HCT116 (cell line): ENCODE results near the gene IFITM1. TPM values are rescaled to one million over a fixed set of nuclear protein-coding genes. Genes with fewer than 3 reads are reported as not detected.
"Not testable (repeated sequence)": the region's sequence is repeated elsewhere in the genome, so short reads cannot be mapped to it uniquely, and the experiment has no call there.

Experiments
- ATAC-seq: fragments of 200-7000 bp; cut with Tn5 transposase; 2 replicates; pipeline ENCODE4 v1.9.1; 2020; ENCODE audit warnings: mild to moderate bottlenecking, moderate library complexity
- BruUV-seq: library from RNA; stranded (reverse); fragments of 400-500 nt; replicated peaks from 2 replicates; lab custom pipeline; 2021; lab: Mats Ljungman, UMichigan
- CTCF ChIA-PET: fragments of 300-600 bp; sonication (Branson Sonifier 250); formaldehyde crosslinking; loops from one replicate; lab custom pipeline; 2021; ENCODE audit warnings: antibody characterized with exemption; lab: Charles Lee
- POLR2A ChIA-PET: fragments of 300-600, 350-600 bp; sonication (Branson Sonifier 250); formaldehyde crosslinking; loops from one replicate; lab custom pipeline; 2021; ENCODE audit warnings: antibody characterized with exemption; lab: Charles Lee
- RAD21 ChIA-PET, 2 experiments: fragments of 300-600 bp; sonication (Branson Sonifier 250); formaldehyde crosslinking; loops; one replicate each; lab custom pipeline; 2023; ENCODE audit warnings: low total read pairs in 2 of 2; ENCODE audit not compliant: uncharacterized antibody in 2 of 2, unreplicated experiment in 2 of 2, low non-redundant PET in 1 of 2; lab: Charles Lee
- DNase-seq: peaks from one replicate; pipeline ENCODE4 v3.0.0-alpha.2; 2010; ENCODE audit warnings: low read depth, low spot score
- H2AFZ ChIP-seq: fragments of 200-600 bp; shearing (Covaris generic), sonication (generic); 2 replicates; pipeline ENCODE4 v1.6.1; 2017; ENCODE audit warnings: low read depth, mixed run types, mixed read lengths, antibody characterized with exemption, low read length; ENCODE audit not compliant: poor library complexity, severe bottlenecking
- H3K27ac ChIP-seq: 2 replicates; pipeline ENCODE4 v1.5.1; 2012; ENCODE audit warnings: low read depth, low read length
- H3K27me3 ChIP-seq: fragments of 200-600 bp; sonication (generic); 2 replicates; pipeline ENCODE4 v1.6.1; 2016; ENCODE audit warnings: mixed run types, low read length, mixed read lengths; ENCODE audit not compliant: insufficient read depth
- H3K36me3 ChIP-seq, 2 experiments: fragments of 200-500 bp in 1 of 2; fragments of 200-600 bp in 1 of 2; sonication (Bioruptor generic) in 1 of 2; sonication (generic) in 1 of 2; 2 replicates each; pipeline versions ENCODE4 v1.5.1 to v1.6.1; 2014 to 2016; ENCODE audit warnings: low read length in 2 of 2, inconsistent platforms in 1 of 2, mixed read lengths in 1 of 2, mixed run types in 1 of 2; ENCODE audit not compliant: insufficient read depth in 2 of 2, control insufficient read depth in 1 of 2
- H3K4me1 ChIP-seq, 2 experiments: fragments of 200-600 bp in 1 of 2; sonication (generic) in 1 of 2; 2 replicates each; pipeline versions ENCODE4 v1.5.1 to v1.6.1; 2012 to 2017; ENCODE audit warnings: low read length in 2 of 2, inconsistent platforms in 1 of 2, mild to moderate bottlenecking in 1 of 2, mixed read lengths in 1 of 2, mixed run types in 1 of 2, moderate library complexity in 1 of 2; ENCODE audit not compliant: insufficient read depth in 2 of 2, control insufficient read depth in 1 of 2
- H3K4me2 ChIP-seq: fragments of 200-600 bp; sonication (generic); 2 replicates; pipeline ENCODE4 v1.6.1; 2017; ENCODE audit warnings: mixed run types, low read length, mixed read lengths
- H3K4me3 ChIP-seq, 2 experiments: fragments of 200-600 bp in 1 of 2; sonication (generic) in 1 of 2; replicated peaks in 1 of 2; 2 replicates each; pipeline ENCODE4 v1.5.1; 2011 to 2016; ENCODE audit warnings: low read length in 2 of 2, control low read depth in 1 of 2, low read depth in 1 of 2, mild to moderate bottlenecking in 1 of 2, mixed read lengths in 1 of 2, mixed run types in 1 of 2
- H3K79me2 ChIP-seq: fragments of 200-600 bp; sonication (generic); 2 replicates; pipeline ENCODE4 v1.6.1; 2017; ENCODE audit warnings: mild to moderate bottlenecking, mixed run types, low read length, moderate library complexity, mixed read lengths; ENCODE audit not compliant: insufficient read depth
- H3K9ac ChIP-seq: fragments of 200-600 bp; sonication (generic); 2 replicates; pipeline ENCODE4 v1.6.1; 2016; ENCODE audit warnings: low read length, mixed read lengths
- H3K9me2 ChIP-seq: fragments of 200-600 bp; sonication (generic), shearing (Covaris generic); 2 replicates; pipeline ENCODE4 v1.6.1; 2017; ENCODE audit warnings: mixed run types, mild to moderate bottlenecking, moderate library complexity; ENCODE audit not compliant: insufficient read depth
- H3K9me3 ChIP-seq, 2 experiments: fragments of 200-500 bp in 1 of 2; fragments of 200-600 bp in 1 of 2; sonication (Bioruptor generic) in 1 of 2; sonication (generic) in 1 of 2; 2 replicates each; pipeline ENCODE4 v1.6.1; 2014 to 2017; ENCODE audit warnings: low read length in 2 of 2, mixed read lengths in 2 of 2, inconsistent platforms in 1 of 2, low read depth in 1 of 2, mild to moderate bottlenecking in 1 of 2, mixed run types in 1 of 2, moderate library complexity in 1 of 2; ENCODE audit not compliant: control insufficient read depth in 1 of 2, insufficient read depth in 1 of 2
- H4K20me1 ChIP-seq: fragments of 200-600 bp; sonication (generic), shearing (Covaris generic); 2 replicates; pipeline ENCODE4 v1.6.1; 2017; ENCODE audit warnings: mixed run types, mild to moderate bottlenecking, moderate library complexity; ENCODE audit not compliant: insufficient read depth
- CBX3 ChIP-seq: IDR thresholded peaks from 2 replicates; pipeline ENCODE4 v1.6.1; 2012; ENCODE audit warnings: low read depth
- EGR1 ChIP-seq: IDR thresholded peaks from 2 replicates; pipeline ENCODE4 v1.6.1; 2012; ENCODE audit warnings: low read depth
- ELF1 ChIP-seq: IDR thresholded peaks from 2 replicates; pipeline ENCODE4 v1.6.1; 2012; ENCODE audit warnings: low read depth, borderline replicate concordance
- EZH2 ChIP-seq: fragments of 200-600 bp; sonication (generic); IDR thresholded peaks from 2 replicates; pipeline ENCODE4 v1.6.1; 2017; ENCODE audit warnings: antibody characterized with exemption, mixed run types
- EZH2phosphoT487 ChIP-seq: fragments of 200-600 bp; IDR thresholded peaks from 2 replicates; pipeline ENCODE4 v1.6.1; 2018; ENCODE audit warnings: antibody characterized with exemption, borderline replicate concordance
- POLR2A ChIP-seq: IDR thresholded peaks from 2 replicates; pipeline ENCODE4 v1.7.0; 2011; ENCODE audit warnings: borderline replicate concordance; ENCODE audit not compliant: insufficient read depth, insufficient read length; ENCODE audit errors: extremely low read depth
- POLR2AphosphoS5 ChIP-seq: IDR thresholded peaks from 2 replicates; pipeline ENCODE4 v1.6.1; 2011; ENCODE audit warnings: mild to moderate bottlenecking, low read depth, low read length, moderate library complexity
- SP1 ChIP-seq: IDR thresholded peaks from 2 replicates; pipeline ENCODE4 v1.6.1; 2012; ENCODE audit warnings: low read depth
- ZFX ChIP-seq: fragments of 450-650 bp; IDR thresholded peaks from 2 replicates; pipeline ENCODE4 v1.6.1; 2017
- intact Hi-C: fragments of 100-400 bp; cut with micrococcal nuclease; formaldehyde crosslinking; loops from 2 replicates; pipeline ENCODE4 v1.10.0; 2022
- total RNA-seq: library from RNA; stranded (reverse); gene quantifications from one replicate; pipeline ENCODE4 v1.2.1, GENCODE V29; 2021; ENCODE audit not compliant: unreplicated experiment
- TF ChIP-seq, protein P1 (sequence below): IDR thresholded peaks from 2 replicates; pipeline ENCODE4 v1.6.1; 2012; ENCODE audit warnings: low read depth

IFITM1 gene
- total RNA-seq, 1 experiment from 2014 or later, result 6.1 TPM

DNA sequence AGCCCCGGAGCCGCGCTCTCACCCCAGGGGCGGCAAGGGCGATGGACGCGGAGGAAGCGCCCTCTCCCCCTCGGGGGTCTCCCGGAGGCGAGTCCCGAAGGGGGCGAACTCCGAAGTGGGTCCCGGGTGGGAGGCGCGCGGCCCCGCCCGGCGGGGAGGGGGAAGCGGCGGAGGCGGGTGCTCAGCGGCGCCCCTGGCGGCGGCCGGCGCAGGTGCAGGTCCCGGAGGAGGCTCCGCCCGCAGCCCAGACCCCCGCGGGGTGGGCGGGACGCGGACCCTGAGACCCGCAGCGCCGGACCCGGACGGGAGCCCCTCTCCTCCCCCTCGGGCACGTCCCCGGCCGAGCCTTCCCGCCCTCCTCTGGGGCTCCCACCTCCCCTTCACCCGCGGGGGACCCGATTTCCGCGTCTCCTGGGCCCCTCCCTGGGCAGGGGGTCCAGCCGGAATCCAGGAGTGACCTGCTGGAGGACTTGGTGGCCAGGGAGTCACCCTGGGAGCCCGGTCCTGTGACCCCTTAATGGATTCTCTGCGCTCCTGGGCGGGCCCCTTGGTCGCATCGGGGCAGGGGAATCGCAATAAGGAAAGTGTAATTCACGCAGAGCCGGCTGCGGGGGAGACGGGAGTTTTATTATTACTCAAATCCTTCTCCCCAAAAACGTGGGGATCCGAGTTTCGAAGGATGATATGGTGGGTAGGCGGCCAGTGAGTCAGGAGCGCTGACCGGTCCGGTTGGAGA is 2.7 kb upstream of the IFITM1 start:
- H3K36me3 ChIP-seq, H3K27ac ChIP-seq, H3K4me3 ChIP-seq, H3K4me2 ChIP-seq, H3K27me3 ChIP-seq, H3K79me2 ChIP-seq, H3K9ac ChIP-seq, BruUV-seq, H3K9me3 ChIP-seq, DNase-seq, H2AFZ ChIP-seq, H3K9me2 ChIP-seq, RAD21 ChIA-PET, POLR2A ChIA-PET, H4K20me1 ChIP-seq, intact Hi-C loops: not testable (repeated sequence)
- ATAC-seq, result peak; percentile 64
- CTCF ChIA-PET, result interaction anchor here (2.1 kb wide), 1 partner anchor 137 kb away, joined by 5 read pairs; no protein-coding TSS in a partner anchor
- H3K4me1 ChIP-seq, result peaks cover 23 to 35% of the 10 kb centered on the region in 2 experiments

DNA sequence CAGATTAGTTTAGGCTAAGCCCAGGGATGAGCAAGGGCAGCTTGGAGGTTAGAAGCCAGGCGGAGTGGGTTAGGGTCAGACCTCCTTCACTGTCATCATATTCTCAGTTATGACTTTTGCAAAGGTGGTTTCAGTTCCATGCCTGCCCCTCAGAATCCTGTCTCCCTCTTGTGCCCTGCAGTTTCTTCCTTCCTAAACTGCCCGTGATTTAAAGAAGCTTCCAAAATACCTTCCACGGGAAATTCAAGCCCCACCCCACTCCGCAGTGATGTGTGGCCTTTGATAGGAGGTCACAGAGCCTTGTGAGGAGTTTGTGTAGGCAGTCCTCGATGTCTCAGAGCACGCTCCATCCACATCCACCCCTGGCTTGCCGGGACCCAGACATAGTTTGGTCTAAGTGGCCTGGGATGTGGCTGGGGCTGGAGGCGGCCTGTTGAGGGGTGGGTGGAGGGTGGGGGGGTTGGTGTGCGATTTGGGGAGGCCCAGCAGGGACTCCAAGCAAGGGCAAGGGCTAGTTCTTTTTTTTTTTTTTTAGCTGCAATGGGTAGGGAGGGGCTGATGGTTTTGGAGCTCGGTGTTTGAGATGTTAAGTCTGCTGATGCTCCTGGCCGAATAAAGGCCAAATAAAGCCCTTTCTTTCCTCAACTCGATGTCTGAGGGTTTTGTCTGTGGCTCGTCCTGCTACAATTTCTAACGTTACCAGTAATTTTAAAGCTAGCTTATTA is 1.6 kb upstream of the IFITM1 start:
- intact Hi-C loops, result no loop called here
- RAD21 ChIA-PET, result no interaction called here
- TF ChIP-seq EZH2 (no peak), POLR2A (no peak), EZH2phosphoT487 (no peak), ZFX (no peak), POLR2AphosphoS5 (no peak), SP1 (no peak), EGR1 (no peak), CBX3 (no peak), ELF1 (no peak)
- TF ChIP-seq, protein P1, sequence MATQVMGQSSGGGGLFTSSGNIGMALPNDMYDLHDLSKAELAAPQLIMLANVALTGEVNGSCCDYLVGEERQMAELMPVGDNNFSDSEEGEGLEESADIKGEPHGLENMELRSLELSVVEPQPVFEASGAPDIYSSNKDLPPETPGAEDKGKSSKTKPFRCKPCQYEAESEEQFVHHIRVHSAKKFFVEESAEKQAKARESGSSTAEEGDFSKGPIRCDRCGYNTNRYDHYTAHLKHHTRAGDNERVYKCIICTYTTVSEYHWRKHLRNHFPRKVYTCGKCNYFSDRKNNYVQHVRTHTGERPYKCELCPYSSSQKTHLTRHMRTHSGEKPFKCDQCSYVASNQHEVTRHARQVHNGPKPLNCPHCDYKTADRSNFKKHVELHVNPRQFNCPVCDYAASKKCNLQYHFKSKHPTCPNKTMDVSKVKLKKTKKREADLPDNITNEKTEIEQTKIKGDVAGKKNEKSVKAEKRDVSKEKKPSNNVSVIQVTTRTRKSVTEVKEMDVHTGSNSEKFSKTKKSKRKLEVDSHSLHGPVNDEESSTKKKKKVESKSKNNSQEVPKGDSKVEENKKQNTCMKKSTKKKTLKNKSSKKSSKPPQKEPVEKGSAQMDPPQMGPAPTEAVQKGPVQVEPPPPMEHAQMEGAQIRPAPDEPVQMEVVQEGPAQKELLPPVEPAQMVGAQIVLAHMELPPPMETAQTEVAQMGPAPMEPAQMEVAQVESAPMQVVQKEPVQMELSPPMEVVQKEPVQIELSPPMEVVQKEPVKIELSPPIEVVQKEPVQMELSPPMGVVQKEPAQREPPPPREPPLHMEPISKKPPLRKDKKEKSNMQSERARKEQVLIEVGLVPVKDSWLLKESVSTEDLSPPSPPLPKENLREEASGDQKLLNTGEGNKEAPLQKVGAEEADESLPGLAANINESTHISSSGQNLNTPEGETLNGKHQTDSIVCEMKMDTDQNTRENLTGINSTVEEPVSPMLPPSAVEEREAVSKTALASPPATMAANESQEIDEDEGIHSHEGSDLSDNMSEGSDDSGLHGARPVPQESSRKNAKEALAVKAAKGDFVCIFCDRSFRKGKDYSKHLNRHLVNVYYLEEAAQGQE, result no peak
- no peak overlapping the region for H3K27ac ChIP-seq
- no peak overlapping the region for H3K4me2 ChIP-seq
- CTCF ChIA-PET, result interaction anchor here (1.1 to 2.1 kb wide), 3 partner anchors 27 to 136 kb away, joined by 5 to 6 read pairs (median 5); no protein-coding TSS in a partner anchor
- H4K20me1 ChIP-seq, result no peaks in the 10 kb centered on the region
- H3K36me3 ChIP-seq, result no peaks in the 10 kb centered on the region
- H3K27me3 ChIP-seq, result no peaks in the 10 kb centered on the region
- no peaks in the 10 kb centered on the region for H3K9me3 ChIP-seq
- DNase-seq (no peak), ATAC-seq (no peak)
- BruUV-seq, result no TSS peak
- H3K4me1 ChIP-seq, result peaks cover 23 to 28% of the 10 kb centered on the region in 2 experiments
- H2AFZ ChIP-seq, result no peak overlapping the region
- H3K9ac ChIP-seq, result no peak overlapping the region
- POLR2A ChIA-PET, result no interaction called here
- no peaks in the 10 kb centered on the region for H3K9me2 ChIP-seq
- no peaks in the 10 kb centered on the region for H3K79me2 ChIP-seq
- H3K4me3 ChIP-seq, result no peak overlapping the region
